PC-3 (cell line): ENCODE data around the gene PSTPIP2. TPM values are rescaled to one million over a fixed set of nuclear protein-coding genes. Genes with fewer than 3 reads are reported as not detected.

Experiments used
- ATAC-seq: fragments of 200-7000 bp; cut with Tn5 transposase; 2 replicates; pipeline ENCODE4 v1.9.1; 2020; ENCODE audit warnings: mild to moderate bottlenecking, moderate library complexity
- BruUV-seq: library from RNA; stranded (reverse); fragments of 400-500 nt; replicated peaks from 2 replicates; lab custom pipeline; 2021; lab: Mats Ljungman, UMichigan
- CTCF ChIA-PET: fragments of 300-600 bp; sonication (Branson Sonifier 250); formaldehyde crosslinking; loops from one replicate; lab custom pipeline; 2022; ENCODE audit warnings: antibody characterized with exemption; lab: Charles Lee
- POLR2A ChIA-PET: fragments of 300-600 bp; sonication (Branson Sonifier 250); formaldehyde crosslinking; loops from one replicate; lab custom pipeline; 2022; ENCODE audit warnings: antibody characterized with exemption; ENCODE audit not compliant: unreplicated experiment; lab: Charles Lee
- DNase-seq: peaks from one replicate; pipeline ENCODE4 v3.0.0-alpha.2; 2015
- H2AFZ ChIP-seq: fragments of 300-600 bp; sonication (generic); 2 replicates; pipeline ENCODE4 v1.6.0; 2016; ENCODE audit warnings: antibody characterized with exemption, low read length
- H3F3A ChIP-seq: fragments of 300-600 bp; sonication (generic); one replicate; pipeline ENCODE4 v1.6.0; 2017; ENCODE audit warnings: antibody characterized with exemption, low read length, control low read depth, mild to moderate bottlenecking; ENCODE audit not compliant: unreplicated experiment
- H3K27ac ChIP-seq: fragments of 300-600 bp; sonication (generic); 2 replicates; pipeline ENCODE4 v1.5.1; 2016; ENCODE audit warnings: mild to moderate bottlenecking, low read length
- H3K27me3 ChIP-seq: fragments of 300-600 bp; sonication (generic); 2 replicates; pipeline ENCODE4 v1.6.1; 2016; ENCODE audit warnings: low read length, mixed read lengths
- H3K36me3 ChIP-seq: fragments of 300-600 bp; sonication (generic); 2 replicates; pipeline ENCODE4 v1.6.1; 2016; ENCODE audit warnings: low read depth, mixed run types, low read length, mixed read lengths
- H3K4me1 ChIP-seq: fragments of 300-600 bp; sonication (generic); 2 replicates; pipeline ENCODE4 v1.5.1; 2016; ENCODE audit warnings: low read length; ENCODE audit not compliant: insufficient read depth
- H3K4me2 ChIP-seq: fragments of 300-600 bp; sonication (generic); 2 replicates; pipeline ENCODE4 v1.6.0; 2016; ENCODE audit warnings: low read length
- H3K4me3 ChIP-seq: fragments of 300-600 bp; sonication (generic); 2 replicates; pipeline ENCODE4 v1.5.1; 2016; ENCODE audit warnings: mild to moderate bottlenecking, low read length, mixed read lengths
- H3K79me2 ChIP-seq: fragments of 300-600 bp; sonication (generic); 2 replicates; pipeline ENCODE4 v1.6.1; 2017; ENCODE audit warnings: low read length, mixed read lengths
- H3K9ac ChIP-seq: fragments of 300-600 bp; sonication (generic); 2 replicates; pipeline ENCODE4 v1.6.0; 2016; ENCODE audit warnings: mild to moderate bottlenecking, low read length
- H3K9me2 ChIP-seq: fragments of 300-600 bp; sonication (generic); replicated peaks from 2 replicates; pipeline ENCODE4 v1.6.1; 2016; ENCODE audit warnings: mixed run types, low read length, mixed read lengths
- H3K9me3 ChIP-seq: fragments of 300-600 bp; sonication (generic); 2 replicates; pipeline ENCODE4 v1.6.1; 2016; ENCODE audit warnings: low read length, mixed read lengths
- H4K20me1 ChIP-seq: fragments of 300-600 bp; sonication (generic); 2 replicates; pipeline ENCODE4 v1.6.1; 2016; ENCODE audit warnings: low read length, mixed read lengths
- EZH2 ChIP-seq: fragments of 300-600 bp; sonication (generic); IDR thresholded peaks from one replicate; pipeline ENCODE4 v1.6.1; 2017; ENCODE audit warnings: antibody characterized with exemption, mild to moderate bottlenecking, low read length; ENCODE audit not compliant: unreplicated experiment
- EZH2phosphoT487 ChIP-seq: fragments of 300-600 bp; sonication (generic); IDR thresholded peaks from 2 replicates; pipeline ENCODE4 v1.6.1; 2018; ENCODE audit warnings: mild to moderate bottlenecking, antibody characterized with exemption, low read length, borderline replicate concordance
- intact Hi-C: fragments of 100-400 bp; cut with micrococcal nuclease; formaldehyde crosslinking; loops from 2 replicates; pipeline ENCODE4 v1.9.0; 2023
- total RNA-seq: library from RNA; depleted of rRNA; stranded (reverse); fragments of >200 nt; gene quantifications from 2 replicates; pipeline ENCODE4 v1.2.3, GENCODE V29; 2014
- TF ChIP-seq, protein P1 (sequence below): fragments of 300-600 bp; sonication (generic); conservative IDR thresholded peaks from 2 replicates; pipeline ENCODE4 v1.5.1; 2017; ENCODE audit warnings: antibody characterized with exemption, low read depth, mild to moderate bottlenecking, low read length

The PSTPIP2 gene
- total RNA-seq, 1 experiment from 2014 or later = 0.11 TPM

DNA sequence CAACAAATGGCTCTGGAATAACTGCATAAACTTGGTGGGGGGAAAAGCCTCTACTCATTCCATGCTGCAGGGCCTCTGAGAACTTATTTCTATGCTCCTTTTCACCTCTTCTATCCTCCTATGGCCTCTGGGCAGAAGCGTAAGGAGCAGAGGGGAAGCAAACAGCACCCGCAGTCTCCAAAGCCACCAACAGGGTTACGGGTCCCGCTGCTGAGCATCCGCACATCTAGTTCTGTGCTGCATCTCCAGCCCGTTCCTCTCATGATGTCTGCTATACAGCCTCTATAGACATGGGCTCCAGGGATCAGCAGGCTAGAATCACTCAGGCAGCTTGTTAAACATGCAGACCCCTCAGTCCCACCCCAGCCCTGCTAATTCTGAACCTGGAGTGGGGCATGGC is 25.9 kb downstream of the PSTPIP2 start:
- no peaks in the 10 kb centered on the region for H3K9me2 ChIP-seq
- intact Hi-C loops = no loop called here
- no peaks in the 10 kb centered on the region for H3K9me3 ChIP-seq
- no peaks in the 10 kb centered on the region for H4K20me1 ChIP-seq
- DNase-seq = no peak
- H3K4me3 ChIP-seq = no peak overlapping the region
- no peak for ATAC-seq
- no TSS peak for BruUV-seq
- H3K79me2 ChIP-seq = no peaks in the 10 kb centered on the region
- ChIA-PET CTCF (no interaction called here), POLR2A (no interaction called here)
- H3F3A ChIP-seq = no peaks in the 10 kb centered on the region
- no peaks in the 10 kb centered on the region for H3K27me3 ChIP-seq
- TF ChIP-seq EZH2phosphoT487 (no peak), EZH2 (no peak)
- TF ChIP-seq, protein P1, sequence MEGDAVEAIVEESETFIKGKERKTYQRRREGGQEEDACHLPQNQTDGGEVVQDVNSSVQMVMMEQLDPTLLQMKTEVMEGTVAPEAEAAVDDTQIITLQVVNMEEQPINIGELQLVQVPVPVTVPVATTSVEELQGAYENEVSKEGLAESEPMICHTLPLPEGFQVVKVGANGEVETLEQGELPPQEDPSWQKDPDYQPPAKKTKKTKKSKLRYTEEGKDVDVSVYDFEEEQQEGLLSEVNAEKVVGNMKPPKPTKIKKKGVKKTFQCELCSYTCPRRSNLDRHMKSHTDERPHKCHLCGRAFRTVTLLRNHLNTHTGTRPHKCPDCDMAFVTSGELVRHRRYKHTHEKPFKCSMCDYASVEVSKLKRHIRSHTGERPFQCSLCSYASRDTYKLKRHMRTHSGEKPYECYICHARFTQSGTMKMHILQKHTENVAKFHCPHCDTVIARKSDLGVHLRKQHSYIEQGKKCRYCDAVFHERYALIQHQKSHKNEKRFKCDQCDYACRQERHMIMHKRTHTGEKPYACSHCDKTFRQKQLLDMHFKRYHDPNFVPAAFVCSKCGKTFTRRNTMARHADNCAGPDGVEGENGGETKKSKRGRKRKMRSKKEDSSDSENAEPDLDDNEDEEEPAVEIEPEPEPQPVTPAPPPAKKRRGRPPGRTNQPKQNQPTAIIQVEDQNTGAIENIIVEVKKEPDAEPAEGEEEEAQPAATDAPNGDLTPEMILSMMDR = no peak
- no peak overlapping the region for H3K4me2 ChIP-seq
- H3K9ac ChIP-seq = no peak overlapping the region
- peaks cover 8% of the 10 kb centered on the region; the same call in 1 of the 2 replicates for H3K4me1 ChIP-seq
- H3K27ac ChIP-seq = no peak overlapping the region
- no peak overlapping the region for H2AFZ ChIP-seq
- H3K36me3 ChIP-seq = no peaks in the 10 kb centered on the region

DNA sequence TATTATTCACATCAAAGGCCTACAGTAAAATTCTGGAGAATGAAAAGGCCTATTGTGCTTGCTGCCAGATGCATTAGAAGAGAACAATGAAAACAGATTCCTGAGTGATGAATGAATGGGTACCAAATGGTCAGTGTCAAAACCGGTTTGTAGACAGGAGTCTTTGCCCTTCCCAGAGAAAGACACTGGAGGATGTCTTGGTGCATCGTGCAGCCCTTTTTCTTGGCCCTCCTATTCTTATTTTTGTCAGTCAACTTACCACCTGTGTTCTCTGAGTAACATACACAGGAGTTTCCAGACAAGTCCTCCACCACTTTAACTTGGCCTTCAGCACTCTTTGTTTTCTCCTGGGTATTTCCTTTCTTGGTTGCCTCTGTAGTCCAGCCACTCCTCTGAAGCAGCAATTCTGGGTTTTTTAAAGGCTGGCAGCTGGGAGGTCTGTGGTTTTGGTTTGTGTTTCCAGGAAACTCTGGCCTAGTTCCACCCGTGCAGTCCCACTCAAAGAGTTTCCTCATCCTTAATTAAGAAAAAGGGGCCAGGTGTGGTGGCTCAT is 29.4 kb downstream of the PSTPIP2 start:
- H3K9me3 ChIP-seq = no peaks in the 10 kb centered on the region
- POLR2A ChIA-PET = no interaction called here
- H3K9ac ChIP-seq = no peak overlapping the region
- H3F3A ChIP-seq = no peaks in the 10 kb centered on the region
- H3K79me2 ChIP-seq = no peaks in the 10 kb centered on the region
- peaks cover 8% of the 10 kb centered on the region; the same call in 1 of the 2 replicates for H3K4me1 ChIP-seq
- no peaks in the 10 kb centered on the region for H3K36me3 ChIP-seq
- no peak overlapping the region for H3K4me3 ChIP-seq
- no TSS peak for BruUV-seq
- CTCF ChIA-PET = no interaction called here
- ATAC-seq (peak; percentile 70), DNase-seq (peak; percentile 62)
- H3K9me2 ChIP-seq = no peaks in the 10 kb centered on the region
- peak overlapping the region; percentile 26; the same call in 1 of the 2 replicates for H3K4me2 ChIP-seq
- no peak overlapping the region for H2AFZ ChIP-seq
- intact Hi-C loops = no loop called here
- TF ChIP-seq EZH2 = no peak
- no peak for TF ChIP-seq EZH2phosphoT487
- TF ChIP-seq, protein P1 = no peak
- no peaks in the 10 kb centered on the region for H3K27me3 ChIP-seq
- no peaks in the 10 kb centered on the region for H4K20me1 ChIP-seq
- 0 out of 2 replicates have a peak overlapping the region, but pooled peaks have one; percentile 29 for H3K27ac ChIP-seq

- H3K36me3 ChIP-seq = no peaks in the 10 kb centered on the region
- H3K79me2 ChIP-seq = no peaks in the 10 kb centered on the region
- no peak overlapping the region for H2AFZ ChIP-seq
- H3K27ac ChIP-seq = no peak overlapping the region
- no peak overlapping the region for H3K4me3 ChIP-seq
- DNase-seq = no peak
- no peak overlapping the region for H3K9ac ChIP-seq
- no peaks in the 10 kb centered on the region for H3K9me3 ChIP-seq
- H3K4me1 ChIP-seq = peaks cover 8% of the 10 kb centered on the region; the same call in 1 of the 2 replicates
- no TSS peak for BruUV-seq
- ChIA-PET CTCF (no interaction called here), POLR2A (no interaction called here)
- H3K4me2 ChIP-seq = no peak overlapping the region
- no peaks in the 10 kb centered on the region for H3F3A ChIP-seq
- no peak for ATAC-seq
- H4K20me1 ChIP-seq = no peaks in the 10 kb centered on the region
- TF ChIP-seq EZH2 (no peak), EZH2phosphoT487 (no peak)
- TF ChIP-seq, protein P1 = no peak
- H3K9me2 ChIP-seq = no peaks in the 10 kb centered on the region
- H3K27me3 ChIP-seq = no peaks in the 10 kb centered on the region
- intact Hi-C loops = no loop called here
These were observed 31.3 kb downstream of the PSTPIP2 start for GRCh38 chr18:46040747-46041104.
